ENCODE measurements around the gene DYRK4.

Gene DYRK4

DNA sequence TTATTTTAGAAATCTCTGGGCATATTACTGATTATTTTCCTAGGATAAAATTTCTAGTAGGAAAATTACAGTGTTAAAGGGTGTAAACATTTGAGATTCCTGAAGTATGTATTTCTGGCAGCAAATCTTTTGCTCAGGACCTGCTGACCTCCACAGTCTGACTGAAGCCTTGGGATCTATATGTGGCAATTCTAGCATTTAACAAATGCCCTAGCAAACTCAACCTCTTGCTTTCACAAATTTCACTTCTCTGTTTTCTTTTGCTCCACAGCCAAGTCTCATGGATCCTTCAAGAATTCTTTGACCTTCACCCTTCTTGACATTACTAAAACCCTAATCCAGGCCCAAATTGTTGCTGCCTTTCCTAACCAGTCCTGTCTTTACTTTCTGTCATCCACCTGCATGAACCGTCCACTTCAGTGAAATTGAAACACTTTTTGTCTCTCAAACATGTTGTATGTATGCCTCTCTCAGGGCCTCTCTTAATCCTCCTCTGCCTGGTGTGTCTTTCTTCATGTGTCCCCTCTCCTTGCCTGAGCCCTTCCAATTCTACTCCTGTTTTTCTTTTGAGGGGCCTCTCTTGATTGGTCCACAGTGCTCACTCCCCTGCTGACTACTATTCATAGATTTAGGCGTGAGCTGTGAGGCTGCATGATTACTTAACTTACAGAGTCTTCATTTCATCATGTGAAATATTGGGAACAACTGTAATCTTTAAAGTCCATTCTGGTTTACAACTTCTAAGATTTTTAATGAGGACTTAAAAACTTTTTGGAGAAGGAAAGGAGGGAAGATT is 5.1 kb upstream of the DYRK4 start:
- Histone ChIP-seq H4K20me1 (ENCODE audit: control insufficient read depth, insufficient read depth, low read depth, low read length) (peaks cover 3% of the 10 kb centered on the region; the same call in 1 of the 2 replicates), H3K27ac (ENCODE audit: low read depth, low read length) (no peak overlapping the region), H3K9me2 (replicated peaks; ENCODE audit: control insufficient read depth, low read length) (no peaks in the 10 kb centered on the region), H3K4me1 (ENCODE audit: control insufficient read depth, low read length) (no peaks in the 10 kb centered on the region), H3K36me3 (ENCODE audit: control insufficient read depth, low read length) (peaks cover 83% of the 10 kb centered on the region), H3K79me2 (ENCODE audit: control insufficient read depth, low read length) (peaks cover 5% of the 10 kb centered on the region), H3F3A (ENCODE audit: control insufficient read depth, insufficient read depth) (peaks cover 12% of the 10 kb centered on the region; the same call in 1 of the 2 replicates), H3K4me3 (ENCODE audit: low read length) (no peak overlapping the region), H3K4me2 (ENCODE audit: low read length) (no peak overlapping the region), H3K27me3 (ENCODE audit: control insufficient read depth, low read length) (no peaks in the 10 kb centered on the region), H3K9me3 (ENCODE audit: control insufficient read depth, insufficient read depth, low read length) (no peaks in the 10 kb centered on the region)
- TF ChIP-seq, protein P1, sequence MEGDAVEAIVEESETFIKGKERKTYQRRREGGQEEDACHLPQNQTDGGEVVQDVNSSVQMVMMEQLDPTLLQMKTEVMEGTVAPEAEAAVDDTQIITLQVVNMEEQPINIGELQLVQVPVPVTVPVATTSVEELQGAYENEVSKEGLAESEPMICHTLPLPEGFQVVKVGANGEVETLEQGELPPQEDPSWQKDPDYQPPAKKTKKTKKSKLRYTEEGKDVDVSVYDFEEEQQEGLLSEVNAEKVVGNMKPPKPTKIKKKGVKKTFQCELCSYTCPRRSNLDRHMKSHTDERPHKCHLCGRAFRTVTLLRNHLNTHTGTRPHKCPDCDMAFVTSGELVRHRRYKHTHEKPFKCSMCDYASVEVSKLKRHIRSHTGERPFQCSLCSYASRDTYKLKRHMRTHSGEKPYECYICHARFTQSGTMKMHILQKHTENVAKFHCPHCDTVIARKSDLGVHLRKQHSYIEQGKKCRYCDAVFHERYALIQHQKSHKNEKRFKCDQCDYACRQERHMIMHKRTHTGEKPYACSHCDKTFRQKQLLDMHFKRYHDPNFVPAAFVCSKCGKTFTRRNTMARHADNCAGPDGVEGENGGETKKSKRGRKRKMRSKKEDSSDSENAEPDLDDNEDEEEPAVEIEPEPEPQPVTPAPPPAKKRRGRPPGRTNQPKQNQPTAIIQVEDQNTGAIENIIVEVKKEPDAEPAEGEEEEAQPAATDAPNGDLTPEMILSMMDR (IDR thresholded peaks at IDR 0.05; ENCODE audit: low read depth, low read length, poor library complexity, severe bottlenecking) = no peak
- TF ChIP-seq EZH2phosphoT487 (IDR thresholded peaks at IDR 0.05; ENCODE audit: borderline replicate concordance, low read length) = no peak

DNA sequence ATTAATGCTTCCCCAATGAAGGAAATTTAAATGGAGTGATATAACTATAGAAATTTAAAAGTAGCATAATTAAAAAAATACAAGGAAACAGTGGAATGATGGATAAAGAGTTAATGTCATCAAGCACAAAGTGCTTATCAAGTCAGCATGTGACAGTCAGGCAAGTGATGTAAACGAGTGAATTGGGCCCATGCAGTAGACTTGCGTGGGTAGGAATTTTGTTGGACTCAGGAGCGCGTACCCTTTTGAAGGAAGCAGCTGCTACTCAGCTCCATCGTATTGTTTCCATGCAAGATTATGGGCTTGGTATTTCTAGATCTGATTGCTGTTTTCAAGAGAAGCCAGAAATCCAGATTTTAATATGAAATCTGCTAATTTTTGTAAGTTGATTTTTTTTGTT is 4.4 kb upstream of the DYRK4 start:
- Histone ChIP-seq H3K79me2 (ENCODE audit: control insufficient read depth, low read length) (peaks cover 2% of the 10 kb centered on the region; the same call in 1 of the 2 replicates), H3F3A (ENCODE audit: control insufficient read depth, insufficient read depth) (peaks cover 12% of the 10 kb centered on the region; the same call in 1 of the 2 replicates), H4K20me1 (ENCODE audit: control insufficient read depth, insufficient read depth, low read depth, low read length) (peaks cover 3% of the 10 kb centered on the region; the same call in 1 of the 2 replicates), H3K9me3 (ENCODE audit: control insufficient read depth, insufficient read depth, low read length) (no peaks in the 10 kb centered on the region), H3K9me2 (replicated peaks; ENCODE audit: control insufficient read depth, low read length) (no peaks in the 10 kb centered on the region), H3K4me2 (ENCODE audit: low read length) (no peak overlapping the region), H3K4me1 (ENCODE audit: control insufficient read depth, low read length) (no peaks in the 10 kb centered on the region), H3K4me3 (ENCODE audit: low read length) (no peak overlapping the region), H3K27me3 (ENCODE audit: control insufficient read depth, low read length) (no peaks in the 10 kb centered on the region), H3K27ac (ENCODE audit: low read depth, low read length) (no peak overlapping the region), H3K36me3 (ENCODE audit: control insufficient read depth, low read length) (peaks cover 77% of the 10 kb centered on the region)
- TF ChIP-seq, protein P1 (IDR thresholded peaks at IDR 0.05; ENCODE audit: low read depth, low read length, poor library complexity, severe bottlenecking) = no peak
- no peak for TF ChIP-seq EZH2phosphoT487 (IDR thresholded peaks at IDR 0.05; ENCODE audit: borderline replicate concordance, low read length)

DNA sequence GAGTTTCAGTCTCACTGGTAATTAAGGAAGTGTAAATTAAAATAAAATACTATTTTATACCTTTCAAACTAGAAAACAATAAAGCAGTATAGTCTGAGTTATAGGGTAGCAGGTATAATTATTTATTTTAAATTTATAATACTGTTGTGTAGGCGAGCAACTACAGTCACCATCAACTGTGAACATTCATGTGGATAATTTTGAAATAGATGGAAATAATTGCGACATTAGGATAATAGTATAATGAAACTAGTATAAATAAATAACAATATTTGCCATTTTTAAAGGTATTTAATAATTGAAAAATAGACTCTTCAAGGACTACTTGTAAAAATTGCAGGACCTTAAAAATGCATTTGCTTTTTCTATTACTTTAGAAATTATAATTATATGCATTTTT is 3.8 kb upstream of the DYRK4 start:
- Histone ChIP-seq H3K9me3 (ENCODE audit: control insufficient read depth, insufficient read depth, low read length) (no peaks in the 10 kb centered on the region), H3K4me3 (ENCODE audit: low read length) (no peak overlapping the region), H3K27ac (ENCODE audit: low read depth, low read length) (no peak overlapping the region), H3F3A (ENCODE audit: control insufficient read depth, insufficient read depth) (peaks cover 12% of the 10 kb centered on the region; the same call in 1 of the 2 replicates), H3K4me2 (ENCODE audit: low read length) (no peak overlapping the region), H3K36me3 (ENCODE audit: control insufficient read depth, low read length) (peaks cover 71% of the 10 kb centered on the region), H4K20me1 (ENCODE audit: control insufficient read depth, insufficient read depth, low read depth, low read length) (peaks cover 1% of the 10 kb centered on the region; the same call in 1 of the 2 replicates), H3K9me2 (replicated peaks; ENCODE audit: control insufficient read depth, low read length) (no peaks in the 10 kb centered on the region), H3K79me2 (ENCODE audit: control insufficient read depth, low read length) (peaks cover under 1% of the 10 kb centered on the region; the same call in 1 of the 2 replicates), H3K4me1 (ENCODE audit: control insufficient read depth, low read length) (no peaks in the 10 kb centered on the region), H3K27me3 (ENCODE audit: control insufficient read depth, low read length) (no peaks in the 10 kb centered on the region)
- TF ChIP-seq, protein P1 (IDR thresholded peaks at IDR 0.05; ENCODE audit: low read depth, low read length, poor library complexity, severe bottlenecking) = no peak
- TF ChIP-seq EZH2phosphoT487 (IDR thresholded peaks at IDR 0.05; ENCODE audit: borderline replicate concordance, low read length) = no peak

All from DOHH2 (cell line).